GM21717 (cell line): ENCODE results near the gene ADGRG6.
"Not testable (repeated sequence)": the region's sequence is repeated elsewhere in the genome, so short reads cannot be mapped to it uniquely, and the experiment has no call there.

ENCODE experiments used
- ATAC-seq: cut with Tn5 transposase; IDR thresholded peaks from one replicate; pipeline ENCODE4 v1.9.1; 2021; ENCODE audit warnings: mild to moderate bottlenecking, moderate library complexity; ENCODE audit not compliant: unreplicated experiment

The ADGRG6 gene

GRCh38 chr6:142342986-142343385, 41.2 kb downstream of the ADGRG6 start:
- no peak for ATAC-seq

DNA sequence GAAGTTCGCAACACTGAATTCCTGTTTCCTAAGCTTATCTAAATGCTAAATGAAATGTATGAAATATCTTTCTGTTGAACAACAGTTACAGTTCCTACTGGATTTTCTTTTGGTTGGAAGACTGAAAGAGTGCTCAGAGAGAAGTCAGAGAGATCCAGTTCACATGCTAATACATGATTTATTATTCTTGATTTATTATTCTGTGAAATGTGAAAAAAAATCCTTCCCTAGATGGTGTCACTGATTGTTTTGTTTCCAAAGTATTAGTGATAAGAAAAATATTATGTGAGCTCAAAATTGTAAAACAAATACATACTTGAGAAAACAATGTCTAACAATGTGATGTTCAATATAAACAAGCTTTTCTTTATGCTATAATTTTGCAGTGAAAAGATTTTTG, 42.1 kb downstream of the ADGRG6 start:
- no peak for ATAC-seq

DNA sequence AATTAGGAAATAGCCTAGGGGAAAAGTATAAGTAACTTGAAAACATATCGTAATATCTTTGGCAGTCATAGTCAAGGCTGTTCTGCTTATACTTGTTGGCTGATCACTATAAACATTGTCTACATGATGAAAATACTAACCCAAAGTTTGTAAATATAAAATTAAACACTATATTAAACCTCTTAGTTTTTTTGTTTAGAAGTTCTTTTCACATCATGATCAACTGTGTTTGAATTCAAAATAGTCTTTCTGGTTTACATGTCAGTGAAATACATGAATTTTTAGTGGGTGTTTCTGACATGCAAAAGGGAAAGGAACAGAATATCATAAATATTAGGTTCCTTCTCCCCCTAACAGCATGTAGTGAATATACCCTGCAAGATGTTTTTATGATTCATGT, 43.5 kb downstream of the ADGRG6 start:
- no peak for ATAC-seq

- not testable (repeated sequence) for ATAC-seq
These were observed 44.4 kb downstream of the ADGRG6 start for GRCh38 chr6:142346166-142346565.

DNA sequence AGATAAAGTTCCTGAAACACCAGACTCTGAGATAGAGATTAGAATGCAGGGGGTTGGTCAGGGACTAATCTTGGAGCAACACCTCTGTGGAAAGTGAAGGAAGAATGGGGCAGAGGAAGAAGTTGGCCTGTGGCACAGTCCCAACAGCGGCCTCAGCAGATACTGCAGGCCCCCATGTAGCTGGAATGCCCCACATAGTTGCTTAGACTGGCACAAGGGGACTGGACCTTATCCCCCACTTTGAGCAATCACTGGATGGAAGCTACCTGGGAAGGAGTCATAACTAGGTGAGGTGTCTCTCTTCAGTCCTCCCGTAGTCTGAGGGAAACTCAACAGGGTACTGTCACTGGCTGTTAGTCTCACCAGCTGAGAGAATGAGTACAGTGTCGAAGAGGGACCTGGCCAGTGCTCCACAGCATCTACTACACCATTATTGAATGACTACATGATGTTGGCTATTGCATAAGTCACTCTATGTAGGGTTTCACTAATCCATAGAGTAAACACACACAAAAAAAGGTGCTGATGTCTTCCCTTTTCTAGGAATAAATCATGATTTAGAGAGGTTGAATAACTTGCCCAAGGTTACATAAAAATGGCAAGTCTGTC, 47.5 kb downstream of the ADGRG6 start:
- ATAC-seq, result no peak

DNA sequence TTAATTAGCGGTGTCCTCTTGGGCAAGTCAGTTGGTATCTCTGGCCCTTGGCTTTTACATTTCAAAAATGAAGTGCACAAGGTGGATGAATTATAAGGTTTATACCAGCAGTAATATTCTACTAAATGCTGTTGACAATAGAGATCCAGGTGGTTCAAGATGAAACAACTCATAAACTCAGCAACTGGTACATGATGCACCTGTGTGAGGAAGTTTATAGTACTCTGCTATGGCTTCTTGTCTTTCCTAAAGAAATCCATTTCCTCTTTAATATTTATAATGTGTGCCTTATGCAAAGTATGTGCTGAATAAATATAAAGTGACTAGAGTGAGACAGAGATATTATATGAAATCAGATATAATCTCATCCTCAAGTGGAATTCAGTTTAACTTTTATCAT, 48.5 kb downstream of the ADGRG6 start:
- ATAC-seq, result no peak

GRCh38 chr6:142353690-142354089, 51.9 kb downstream of the ADGRG6 start:
- ATAC-seq, result no peak

DNA sequence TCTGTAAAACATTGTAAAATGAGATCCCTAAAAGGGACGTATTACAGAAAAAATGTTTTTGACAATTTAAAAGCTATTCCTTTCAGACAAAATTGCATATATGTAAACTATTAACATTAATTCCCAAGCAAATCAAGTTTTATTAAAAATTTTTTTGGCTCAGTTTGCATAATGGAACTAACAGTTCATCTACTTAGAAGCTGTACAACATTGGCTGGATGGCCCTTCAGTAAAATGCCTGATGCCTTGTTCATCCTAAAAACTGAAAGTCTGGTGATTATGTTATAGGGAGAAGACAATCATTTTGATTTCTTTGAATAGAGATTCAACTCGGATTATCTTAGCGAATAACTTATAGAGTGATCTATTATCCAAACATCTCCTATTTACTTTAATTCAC, 52.8 kb downstream of the ADGRG6 start:
- no peak for ATAC-seq

- ATAC-seq, result no peak
These were observed 53.8 kb downstream of the ADGRG6 start for GRCh38 chr6:142355520-142356174.

- ATAC-seq, result no peak
These were observed 54.5 kb downstream of the ADGRG6 start for GRCh38 chr6:142356201-142356883.

- ATAC-seq, result no peak
These were observed 55.0 kb downstream of the ADGRG6 start for GRCh38 chr6:142356884-142357225.

DNA sequence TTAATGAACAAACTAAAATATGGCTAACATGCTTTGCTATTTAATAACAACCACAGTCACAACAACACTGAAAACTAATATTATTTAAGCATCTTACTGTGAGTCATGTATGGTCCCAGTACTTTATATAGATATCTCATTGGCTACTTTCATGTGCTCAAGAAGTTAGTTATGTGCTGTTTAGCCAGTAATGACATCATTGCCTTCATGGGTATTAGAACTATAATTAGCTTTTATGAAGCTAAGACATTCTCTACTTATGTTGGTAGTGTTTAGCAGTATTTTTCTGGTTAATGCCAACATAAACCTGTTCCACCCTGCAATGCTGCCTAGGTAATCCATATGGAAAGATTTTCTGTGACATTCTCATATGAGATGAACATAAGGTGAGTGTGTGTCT, 56.1 kb downstream of the ADGRG6 start:
- no peak for ATAC-seq

- ATAC-seq, result no peak
These were observed 57.6 kb downstream of the ADGRG6 start for GRCh38 chr6:142359271-142359960.

- ATAC-seq, result no peak
These were observed 59.5 kb downstream of the ADGRG6 start for GRCh38 chr6:142361345-142361744.

GRCh38 chr6:142361779-142362750, 60.3 kb downstream of the ADGRG6 start:
- no peak for ATAC-seq

DNA sequence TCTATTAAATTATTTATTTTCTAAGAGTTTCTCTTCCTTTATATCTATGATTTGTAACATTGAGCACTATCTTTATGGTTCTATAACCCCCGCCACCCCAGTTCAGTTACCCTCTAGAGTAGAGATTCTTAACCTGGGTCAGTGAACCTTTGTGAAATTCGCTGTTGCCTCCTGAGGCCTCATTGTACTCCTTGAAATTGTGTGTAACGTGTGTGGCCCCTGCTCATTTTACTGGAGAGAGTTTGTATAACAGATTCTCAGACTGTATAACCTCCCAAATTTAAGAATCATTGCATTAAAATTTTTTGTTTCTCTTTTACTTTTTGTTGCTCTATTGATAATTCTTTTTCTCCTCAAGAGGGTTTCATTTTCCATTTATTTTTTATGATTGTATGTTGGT, 65.3 kb downstream of the ADGRG6 start:
- ATAC-seq, result no peak

- no peak for ATAC-seq
These were observed 65.8 kb downstream of the ADGRG6 start for GRCh38 chr6:142367501-142368018.

DNA sequence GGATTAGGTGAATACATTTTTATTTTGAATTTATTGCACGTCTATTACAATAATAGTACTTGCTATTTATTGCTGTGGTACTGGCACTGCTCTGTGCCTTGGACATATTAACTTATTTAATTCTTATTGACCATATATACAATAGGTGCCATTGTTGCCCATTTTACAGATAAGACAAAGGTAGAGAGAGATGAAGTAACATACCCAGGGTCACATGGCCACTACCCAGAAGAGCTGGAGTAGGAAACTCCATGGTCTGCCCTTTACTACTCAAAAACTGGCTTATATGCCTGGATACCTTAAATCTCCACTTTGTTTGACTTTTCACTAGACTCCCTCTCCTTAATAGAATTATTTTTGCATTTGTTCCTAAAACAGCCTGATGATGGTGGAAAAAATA, 67.5 kb downstream of the ADGRG6 start:
- ATAC-seq, result no peak

GRCh38 chr6:142372348-142372747, 70.5 kb downstream of the ADGRG6 start:
- ATAC-seq, result no peak

GRCh38 chr6:142373268-142374090, 71.7 kb downstream of the ADGRG6 start:
- ATAC-seq, result no peak
